Stimulated activated CD4-positive, alpha-beta T cell treated with anti-CD3 and anti-CD28 coated beads, Interleukin-1b, Interleukin-23, amount 100 ng/mL, for 48 hours (primary cell): ENCODE results near the gene PRDM10.
"Not testable (repeated sequence)": the region's sequence is repeated elsewhere in the genome, so short reads cannot be mapped to it uniquely, and the experiment has no call there.

Source experiments
- DNase-seq: peaks from one replicate; pipeline ENCODE4 v3.0.0-alpha.2; 2020

PRDM10 gene

DNA sequence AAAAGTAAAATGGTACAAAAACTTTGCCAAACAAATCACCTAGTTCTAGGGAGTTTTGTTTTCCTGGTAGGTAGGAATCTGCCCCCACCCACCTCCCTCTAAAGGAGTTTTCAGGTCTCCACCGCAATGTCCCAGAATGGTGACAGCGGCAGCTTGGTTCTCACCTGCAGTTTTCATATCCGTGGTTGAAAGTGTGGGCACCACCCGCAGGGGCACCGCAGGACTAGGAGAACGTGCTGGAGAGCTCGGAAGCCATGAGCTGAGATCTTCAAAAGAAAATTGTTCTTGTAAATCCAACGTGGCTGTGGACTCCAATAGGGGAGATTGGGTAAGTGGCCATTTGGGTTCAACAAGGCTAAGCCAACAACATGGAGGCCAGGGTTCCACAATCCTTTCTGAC lies 118.1 kb downstream of the PRDM10 start:
- DNase-seq, result no peak

DNA sequence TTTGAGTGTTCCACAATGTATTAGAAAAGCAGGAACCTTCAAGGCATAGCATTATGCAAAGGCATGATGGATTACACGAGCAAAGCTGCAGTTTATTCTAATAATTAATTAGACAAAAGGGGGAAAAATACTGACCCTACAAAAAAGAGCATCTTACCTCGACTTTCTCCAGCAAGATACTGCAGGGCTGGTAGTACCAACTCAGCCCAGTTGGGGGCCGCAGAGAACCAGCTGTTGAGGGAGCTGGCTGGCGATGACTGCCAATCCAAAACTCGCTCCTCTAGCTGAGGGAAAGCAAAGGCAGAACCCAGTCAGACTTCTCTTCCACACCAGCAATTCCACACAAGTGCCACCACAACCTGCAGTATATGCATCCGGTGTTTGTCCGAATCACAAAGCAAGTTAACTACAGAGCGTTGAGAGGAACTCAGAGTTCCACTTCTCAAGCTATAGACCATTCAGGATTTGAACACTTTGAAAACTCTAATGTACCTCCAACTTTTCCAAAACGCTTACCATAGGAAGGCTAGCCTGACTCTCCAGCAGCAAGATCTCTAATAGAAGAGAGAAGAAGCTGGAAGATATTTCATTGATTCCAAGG lies 121.0 kb downstream of the PRDM10 start:
- peak; percentile 25 for DNase-seq

DNA sequence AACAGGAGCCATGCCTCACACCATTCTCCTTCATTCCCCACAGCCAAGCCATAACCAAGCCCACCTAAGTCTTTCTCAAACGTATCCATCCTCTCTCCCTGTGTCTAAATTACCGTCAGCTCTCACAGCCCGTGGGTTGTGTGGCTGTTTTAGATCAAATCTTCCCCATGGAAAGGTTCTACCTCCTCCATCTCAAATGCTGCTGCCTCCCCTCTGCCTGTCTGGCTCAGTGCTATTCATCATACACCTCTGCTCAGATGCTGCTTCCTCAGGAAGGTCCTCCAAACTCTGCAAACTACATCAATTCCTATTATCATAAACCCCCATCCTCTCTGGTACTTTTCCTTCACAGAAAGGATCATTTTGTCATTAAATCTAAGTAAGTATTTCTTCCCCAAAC lies 122.3 kb downstream of the PRDM10 start:
- DNase-seq, result no peak

DNA sequence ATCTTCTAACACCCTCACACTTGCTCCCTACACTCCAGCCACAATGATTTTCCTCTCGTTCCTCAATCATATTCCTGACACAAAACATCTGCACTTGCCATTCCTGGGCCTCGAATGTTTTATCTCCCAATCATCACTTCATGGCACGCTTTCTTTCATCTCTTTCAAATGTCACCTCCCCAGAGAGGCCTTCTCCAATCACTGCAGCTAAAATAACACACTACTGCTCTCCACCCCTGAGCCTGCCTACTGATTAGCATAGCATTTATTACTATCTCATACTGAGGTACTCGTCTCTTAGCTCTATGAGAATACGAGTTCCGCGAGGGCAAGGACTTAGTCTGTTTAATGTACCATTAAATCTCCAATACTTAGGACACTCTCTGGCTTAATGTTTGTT lies 130.7 kb downstream of the PRDM10 start:
- DNase-seq, result no peak

DNA sequence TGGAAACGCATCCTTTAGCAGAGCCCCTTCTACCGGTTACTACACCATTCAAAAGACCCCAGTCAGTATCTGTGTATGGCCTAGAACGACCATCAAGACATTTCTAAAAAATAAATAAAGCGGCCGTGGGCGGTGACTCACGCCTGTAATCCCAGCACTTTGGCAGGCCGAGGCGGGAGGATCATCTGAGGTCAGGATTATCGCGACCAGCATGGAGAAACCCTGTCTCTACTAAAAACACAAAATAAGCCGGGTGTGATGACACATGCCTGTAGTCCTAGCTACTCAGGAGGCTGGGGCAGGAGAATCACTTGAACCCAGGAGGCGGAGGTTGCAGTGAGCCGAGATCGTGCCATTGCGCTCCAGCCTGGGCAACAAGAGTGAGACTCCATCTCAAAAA lies 134.0 kb downstream of the PRDM10 start:
- not testable (repeated sequence) for DNase-seq

DNA sequence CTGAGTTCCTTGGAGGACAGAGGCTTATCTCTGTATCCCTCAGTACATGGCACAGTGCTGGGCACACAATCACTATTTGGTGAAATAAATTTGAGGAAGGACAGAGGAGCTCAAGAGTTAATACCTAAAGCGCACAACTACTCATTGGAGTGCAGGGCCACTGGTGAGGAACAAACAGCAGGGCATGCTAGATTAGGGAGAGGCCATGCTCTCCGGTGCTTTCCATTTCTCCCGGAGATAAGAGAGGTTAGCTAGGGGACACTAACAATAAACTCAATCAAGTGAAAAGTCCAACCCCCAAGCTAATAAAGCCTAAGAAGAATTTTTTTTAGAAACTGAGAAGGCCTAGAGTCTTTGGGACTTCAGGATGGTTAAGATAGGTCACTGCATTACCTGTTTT lies 136.3 kb downstream of the PRDM10 start:
- DNase-seq, result no peak

DNA sequence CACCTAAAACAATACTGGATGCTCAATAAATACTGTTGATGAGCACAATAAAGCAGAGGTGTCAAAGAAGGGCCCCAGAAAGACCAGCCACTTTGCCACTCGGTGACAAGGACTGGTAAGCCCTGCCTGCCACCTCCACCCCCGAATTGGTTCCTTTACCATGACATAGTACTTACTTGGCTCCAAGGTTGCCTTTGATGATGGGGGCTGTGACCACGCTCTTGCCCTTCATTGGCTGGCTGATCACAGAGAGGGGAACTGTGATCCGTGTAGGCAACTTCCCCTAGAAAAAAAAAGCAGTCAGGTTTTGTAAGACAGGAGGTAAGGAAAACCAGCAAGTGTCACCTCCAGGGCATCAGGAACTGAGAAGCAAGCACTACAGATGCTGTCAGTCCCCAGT lies 136.9 kb downstream of the PRDM10 start:
- DNase-seq, result peak; percentile 17

DNA sequence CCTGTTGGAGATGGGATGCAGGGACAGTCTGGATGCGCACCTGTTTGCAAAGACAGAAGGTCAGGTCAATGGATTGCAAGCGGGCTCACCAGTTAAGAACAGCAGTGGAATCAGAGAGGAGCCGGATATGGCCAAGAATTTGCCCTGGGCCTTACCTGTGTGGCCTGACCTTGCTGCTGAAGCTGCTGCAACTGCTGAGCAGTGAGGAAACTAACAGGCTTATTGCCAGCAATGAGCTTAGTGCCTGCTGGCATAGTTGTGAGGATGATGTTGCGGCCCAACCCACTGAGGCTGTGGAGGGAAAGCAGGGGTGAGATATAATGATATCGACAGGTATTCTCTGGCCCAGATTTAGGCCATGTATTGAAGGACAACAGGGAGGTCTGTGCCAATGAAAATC lies 137.8 kb downstream of the PRDM10 start:
- DNase-seq, result no peak

DNA sequence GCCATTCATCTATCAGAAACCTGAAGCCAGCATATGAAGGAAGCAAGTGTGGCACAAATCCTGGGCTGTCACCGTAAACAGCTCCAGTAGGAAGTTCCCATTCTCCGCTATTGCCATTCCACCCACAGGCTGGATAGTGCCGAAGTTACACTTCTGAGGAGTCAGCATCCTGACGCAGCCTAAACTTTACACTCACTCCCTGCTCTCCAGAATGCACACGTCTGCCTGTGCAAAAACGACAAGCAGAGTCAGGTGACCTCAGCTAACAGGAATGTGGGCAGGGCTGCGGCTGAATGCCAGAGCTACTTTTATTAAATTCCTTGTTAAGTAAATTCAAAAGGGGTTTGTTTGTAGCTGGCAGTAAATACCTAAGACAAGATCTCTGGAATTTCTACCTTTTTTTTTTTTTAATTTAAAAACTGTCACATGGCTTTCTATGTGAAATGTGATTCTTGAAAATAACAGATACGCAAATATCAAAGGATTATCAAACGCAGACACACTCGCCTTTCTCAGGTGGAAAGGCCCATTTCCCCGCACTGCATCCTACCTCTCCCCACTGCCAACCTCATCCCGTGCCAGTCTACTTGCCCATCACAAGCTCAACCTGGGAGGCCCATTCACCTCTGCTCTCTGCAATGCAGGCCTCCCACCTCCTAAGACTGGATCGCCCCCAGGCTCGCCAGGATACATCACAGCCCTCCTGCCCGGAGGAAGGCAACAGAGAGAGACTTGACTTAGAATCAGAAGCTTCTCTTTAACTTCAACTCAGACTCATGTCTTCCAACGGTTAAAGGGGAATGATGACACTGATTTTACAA lies 140.7 kb downstream of the PRDM10 start:
- DNase-seq, result no peak

DNA sequence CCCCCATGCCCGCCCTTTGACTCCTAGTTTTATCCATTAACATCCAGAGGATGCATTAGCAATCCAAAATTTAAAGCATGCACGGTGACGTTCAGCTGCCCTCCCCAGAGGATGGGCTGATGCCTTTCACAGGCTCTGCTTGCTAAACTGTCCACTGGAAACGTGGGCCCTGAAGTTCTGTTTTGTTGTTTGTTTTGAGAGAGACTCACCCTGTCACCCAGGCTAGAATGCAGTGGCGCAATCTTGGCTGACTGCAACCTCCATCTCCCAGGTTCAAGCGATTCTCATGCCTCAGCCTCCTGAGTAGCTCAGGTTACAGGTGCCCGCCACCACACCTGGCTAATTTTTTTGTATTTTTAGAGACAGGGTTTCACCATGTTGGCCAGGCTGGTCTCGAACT lies 146.6 kb downstream of the PRDM10 start:
- DNase-seq, result no peak

DNA sequence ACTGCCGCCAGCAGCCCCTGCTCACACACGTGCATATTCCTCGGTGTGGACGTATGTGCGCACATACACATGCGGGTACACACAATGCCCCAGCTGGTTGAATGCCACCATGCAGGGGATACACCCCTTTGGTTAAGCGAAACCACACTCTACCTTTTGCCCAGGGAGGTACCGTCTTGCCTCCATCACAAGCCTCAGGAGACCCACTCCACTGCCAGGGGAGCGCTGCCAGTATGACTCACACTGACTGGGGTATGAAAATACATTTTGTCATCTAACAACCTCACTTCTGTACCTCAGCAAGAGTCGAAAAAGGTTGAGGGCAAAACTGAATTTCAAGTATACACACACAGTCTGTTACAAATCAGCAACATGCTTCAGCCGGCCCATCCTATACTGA lies 147.5 kb downstream of the PRDM10 start:
- DNase-seq, result no peak

DNA sequence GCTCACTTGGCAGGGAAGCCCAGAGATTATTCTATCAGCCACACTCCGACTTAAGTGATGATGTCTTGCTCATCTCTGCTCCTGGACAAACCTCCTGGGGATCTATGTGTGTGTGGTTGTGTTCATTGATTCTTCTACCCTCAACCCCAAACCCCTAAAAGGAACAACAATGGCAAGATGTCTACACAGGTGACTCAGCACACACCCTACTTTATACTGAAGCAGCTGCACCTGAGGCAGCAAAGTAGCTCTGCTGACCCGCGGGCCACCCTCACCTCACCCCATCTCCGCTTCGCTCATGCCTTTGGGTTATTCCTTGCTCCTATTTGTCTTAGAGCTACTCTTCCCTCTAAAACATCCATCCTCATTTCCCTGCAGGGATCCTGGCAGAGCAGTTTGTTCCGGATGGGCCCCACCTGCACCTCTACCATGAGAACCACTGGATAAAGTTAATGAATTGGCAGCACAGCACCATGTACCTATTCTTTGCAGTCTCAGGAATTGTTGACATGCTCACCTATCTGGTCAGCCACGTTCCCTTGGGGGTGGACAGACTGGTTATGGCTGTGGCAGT lies 148.3 kb downstream of the PRDM10 start:
- DNase-seq, result no peak

DNA sequence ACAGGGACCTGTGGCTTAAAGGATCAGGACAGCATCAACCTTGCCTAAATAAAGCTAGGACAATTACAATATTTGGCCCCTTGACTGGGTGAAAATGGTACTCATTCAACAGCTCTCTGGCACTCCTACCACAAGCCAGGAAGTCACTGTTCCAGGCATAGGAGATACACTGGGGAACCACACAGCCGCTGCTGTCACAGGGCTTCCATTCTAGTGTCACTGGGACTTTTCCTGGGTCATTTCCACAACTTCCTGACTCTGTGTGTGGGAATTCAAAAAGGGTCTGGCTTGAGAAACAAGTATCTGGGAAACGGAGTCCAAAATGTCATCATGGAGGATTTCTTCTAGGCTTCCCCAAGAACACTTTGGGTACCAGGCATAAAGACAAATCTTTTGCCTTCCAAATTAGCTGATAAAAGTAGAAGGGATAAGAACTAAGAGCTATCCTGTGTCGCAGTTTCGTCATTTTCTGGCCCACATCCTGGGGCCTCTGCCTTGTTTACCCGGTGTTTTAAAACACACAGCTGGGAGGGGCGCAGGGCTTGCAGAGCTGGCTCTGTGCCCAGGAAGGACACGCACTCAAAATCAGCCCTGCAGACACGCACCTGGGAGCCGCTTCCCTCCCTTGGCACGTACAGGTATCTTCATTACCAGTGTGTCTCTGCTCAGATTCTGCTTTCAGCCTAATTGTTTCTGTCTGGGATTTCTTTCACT lies 149.0 kb downstream of the PRDM10 start:
- DNase-seq, result peak; percentile 30

DNA sequence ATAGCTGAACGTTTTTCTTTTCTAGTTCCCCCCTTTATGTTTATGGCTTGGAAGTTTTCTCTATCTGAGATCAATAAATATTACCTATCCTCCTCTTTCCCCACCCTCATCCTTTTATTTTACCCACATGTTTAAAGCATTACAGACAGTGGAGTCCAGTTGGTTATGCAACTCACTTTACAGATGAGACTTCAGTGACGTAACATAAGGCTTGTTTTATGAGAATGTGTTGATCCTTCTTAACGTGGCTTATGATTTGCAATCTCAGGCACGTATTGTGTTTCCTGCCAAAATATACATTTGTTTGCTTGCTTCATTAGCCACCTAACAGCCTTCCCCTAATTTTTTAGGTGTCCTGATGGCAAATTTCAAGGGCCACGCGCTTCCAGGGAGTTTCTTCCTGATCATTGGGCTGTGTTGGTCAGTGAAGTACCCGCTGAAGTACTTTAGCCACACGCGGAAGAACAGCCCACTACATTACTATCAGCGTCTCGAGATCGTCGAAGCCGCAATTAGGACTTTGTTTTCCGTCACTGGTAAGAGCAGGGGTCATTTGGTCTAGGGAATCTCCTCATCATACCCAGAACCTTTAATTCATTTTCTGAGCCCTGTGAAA lies 150.4 kb downstream of the PRDM10 start:
- DNase-seq, result no peak
